Stomach (tissue), 4 donors: ENCODE results near the gene SLC25A6.

Experiments used
- EP300 ChIP-seq: sonication (generic); formaldehyde crosslinking; IDR thresholded peaks from one replicate; pipeline ENCODE4 v1.6.1; 2017; ENCODE audit warnings: antibody characterized with exemption
- POLR2A ChIP-seq, 4 donors: fragments of 450-650 bp; IDR thresholded peaks; one replicate each; pipeline ENCODE4 v1.6.1; 2016; ENCODE audit warnings: antibody characterized with exemption in 4 of 4, control low read depth in 2 of 4, mild to moderate bottlenecking in 1 of 4, moderate library complexity in 1 of 4
- POLR2AphosphoS5 ChIP-seq, 3 donors: sonication (generic); formaldehyde crosslinking; IDR thresholded peaks; one replicate each; pipeline ENCODE4 v1.6.1; 2016; ENCODE audit warnings: antibody characterized with exemption in 3 of 3
- TF ChIP-seq, protein P1 (sequence below), 7 experiments: fragments of 450-650 bp in 4 of 7; fragments of 200-600 bp in 3 of 7; sonication (generic) in 3 of 7; IDR thresholded peaks; one replicate each; pipeline ENCODE4 v1.5.1; 2016 to 2019; ENCODE audit warnings: antibody characterized with exemption in 7 of 7, control low read depth in 2 of 7, mild to moderate bottlenecking in 1 of 7

DNA sequence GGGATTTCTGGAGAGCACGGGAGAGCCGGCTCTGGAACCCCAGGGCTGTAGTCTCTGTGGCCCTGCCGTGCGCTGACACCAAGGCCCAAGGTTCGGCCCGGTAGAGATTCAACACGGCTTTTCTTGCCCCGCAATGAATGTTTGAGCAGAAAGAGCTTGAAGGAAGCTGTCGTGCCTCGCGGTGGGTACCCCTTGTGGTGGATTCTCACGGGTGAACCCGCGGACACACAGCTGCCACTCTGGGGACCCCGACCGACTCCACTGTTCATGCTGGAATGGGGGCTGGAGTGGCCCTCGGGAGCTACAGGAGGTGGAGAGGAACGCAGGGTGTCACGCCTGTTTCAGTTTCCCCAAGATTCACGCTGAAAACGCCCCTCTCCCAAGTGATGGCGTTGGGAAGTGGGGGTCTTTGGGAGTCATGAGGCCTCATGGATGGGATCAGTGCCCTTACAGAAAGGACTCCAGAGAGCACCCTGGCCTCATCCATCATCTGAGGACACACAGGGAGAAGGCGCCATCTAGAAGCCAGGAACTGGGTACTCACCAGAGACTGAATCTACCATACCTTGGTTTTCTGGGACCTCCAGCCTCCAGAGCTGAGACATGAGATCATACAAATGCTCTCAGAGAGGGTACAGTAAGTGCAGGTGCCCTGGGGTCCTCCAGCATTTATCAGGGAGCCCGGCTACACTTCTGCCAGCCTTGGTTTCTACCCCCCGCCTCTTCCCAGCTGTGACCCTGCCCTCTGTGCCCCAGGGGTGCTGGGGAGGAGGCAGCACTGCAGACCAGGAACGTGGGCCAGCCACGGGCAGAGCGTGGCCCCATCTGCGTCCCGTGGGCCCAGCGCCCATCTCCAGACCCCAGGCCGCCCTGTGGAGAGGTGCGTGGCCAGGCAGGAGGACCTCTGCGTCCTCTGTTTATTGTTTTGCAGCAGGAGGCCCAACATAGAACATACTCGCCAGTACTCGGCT is 6.4 kb downstream of the SLC25A6 start:
- TF ChIP-seq POLR2AphosphoS5 (IDR thresholded peaks at IDR 0.05) (peak in 1 of 3 donors; percentile 2), POLR2A (IDR thresholded peaks at IDR 0.05) (no peak), EP300 (no peak)
- TF ChIP-seq, protein P1, sequence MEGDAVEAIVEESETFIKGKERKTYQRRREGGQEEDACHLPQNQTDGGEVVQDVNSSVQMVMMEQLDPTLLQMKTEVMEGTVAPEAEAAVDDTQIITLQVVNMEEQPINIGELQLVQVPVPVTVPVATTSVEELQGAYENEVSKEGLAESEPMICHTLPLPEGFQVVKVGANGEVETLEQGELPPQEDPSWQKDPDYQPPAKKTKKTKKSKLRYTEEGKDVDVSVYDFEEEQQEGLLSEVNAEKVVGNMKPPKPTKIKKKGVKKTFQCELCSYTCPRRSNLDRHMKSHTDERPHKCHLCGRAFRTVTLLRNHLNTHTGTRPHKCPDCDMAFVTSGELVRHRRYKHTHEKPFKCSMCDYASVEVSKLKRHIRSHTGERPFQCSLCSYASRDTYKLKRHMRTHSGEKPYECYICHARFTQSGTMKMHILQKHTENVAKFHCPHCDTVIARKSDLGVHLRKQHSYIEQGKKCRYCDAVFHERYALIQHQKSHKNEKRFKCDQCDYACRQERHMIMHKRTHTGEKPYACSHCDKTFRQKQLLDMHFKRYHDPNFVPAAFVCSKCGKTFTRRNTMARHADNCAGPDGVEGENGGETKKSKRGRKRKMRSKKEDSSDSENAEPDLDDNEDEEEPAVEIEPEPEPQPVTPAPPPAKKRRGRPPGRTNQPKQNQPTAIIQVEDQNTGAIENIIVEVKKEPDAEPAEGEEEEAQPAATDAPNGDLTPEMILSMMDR (IDR thresholded peaks at IDR 0.05), result no peak
